Lower leg skin (tissue), 3 donors: ENCODE results near the gene LIX1L.

Experiments
- CTCF ChIP-seq, 3 donors: fragments of 450-650 bp; IDR thresholded peaks; one replicate each; pipeline ENCODE4 v1.5.1; 2016; ENCODE audit warnings: antibody characterized with exemption in 3 of 3, mild to moderate bottlenecking in 3 of 3, moderate library complexity in 2 of 3
- POLR2A ChIP-seq, 2 donors: fragments of 450-650 bp; IDR thresholded peaks; one replicate each; pipeline ENCODE4 v1.6.1; 2016 to 2017; ENCODE audit warnings: antibody characterized with exemption in 2 of 2, mild to moderate bottlenecking in 1 of 2, moderate library complexity in 1 of 2

- TF ChIP-seq POLR2A (IDR thresholded peaks at IDR 0.05) (no peak), CTCF (IDR thresholded peaks at IDR 0.05) (no peak)
Measured at GRCh38 chr1:145951526-145951925, 6.3 kb downstream of the LIX1L start.
